Liver (tissue), 9 donors: Measurements from ENCODE around the gene GMDS. TPM values are rescaled to one million over a fixed set of nuclear protein-coding genes. Genes with fewer than 3 reads are reported as not detected.

Source experiments
- DNase-seq: peaks from one replicate; pipeline ENCODE4 v3.0.0-alpha.2; 2017; ENCODE audit warnings: low spot score
- H3K27ac ChIP-seq, 2 donors: one replicate each; pipeline ENCODE4 v1.7.0; 2013; ENCODE audit warnings: inconsistent platforms in 2 of 2, low read length in 2 of 2, control low read depth in 1 of 2, low read depth in 1 of 2, mild to moderate bottlenecking in 1 of 2
- H3K27me3 ChIP-seq, 4 donors: one replicate each; pipeline versions ENCODE4 v1.6.1 to v1.7.0; 2013; ENCODE audit warnings: low read length in 3 of 4, inconsistent platforms in 1 of 4, mild to moderate bottlenecking in 1 of 4, moderate library complexity in 1 of 4; ENCODE audit not compliant: control insufficient read depth in 4 of 4, insufficient read depth in 4 of 4
- H3K36me3 ChIP-seq, 4 donors: one replicate each; pipeline versions ENCODE4 v1.6.1 to v1.7.0; 2013; ENCODE audit warnings: low read length in 3 of 4, mild to moderate bottlenecking in 3 of 4, low read depth in 1 of 4, moderate library complexity in 1 of 4; ENCODE audit not compliant: control insufficient read depth in 4 of 4, insufficient read depth in 3 of 4
- H3K4me1 ChIP-seq, 4 donors: one replicate each; pipeline versions ENCODE4 v1.6.1 to v1.7.0; 2013; ENCODE audit warnings: low read length in 3 of 4, mild to moderate bottlenecking in 3 of 4, moderate library complexity in 1 of 4; ENCODE audit not compliant: control insufficient read depth in 4 of 4, insufficient read depth in 4 of 4
- H3K4me3 ChIP-seq, 3 donors: one replicate each; pipeline versions ENCODE4 v1.6.1 to v1.7.0; 2013; ENCODE audit warnings: low read length in 3 of 3, control low read depth in 1 of 3, low read depth in 1 of 3, mild to moderate bottlenecking in 1 of 3
- H3K9ac ChIP-seq, 2 donors: one replicate each; pipeline ENCODE4 v1.7.0; 2013; ENCODE audit warnings: low read length in 2 of 2, mild to moderate bottlenecking in 2 of 2, moderate library complexity in 2 of 2, control low read depth in 1 of 2, low read depth in 1 of 2
- H3K9me3 ChIP-seq, 4 donors: one replicate each; pipeline versions ENCODE4 v1.6.1 to v1.7.0; 2013; ENCODE audit warnings: low read length in 3 of 4; ENCODE audit not compliant: control insufficient read depth in 4 of 4
- ATF3 ChIP-seq: IDR thresholded peaks from 2 replicates; pipeline ENCODE4 v1.6.1; 2016; ENCODE audit warnings: antibody characterized with exemption
- EGR1 ChIP-seq, 2 donors: IDR thresholded peaks; 2 replicates each; pipeline ENCODE4 v1.6.1; 2016 to 2018; ENCODE audit warnings: antibody characterized with exemption in 2 of 2, low read depth in 2 of 2
- FOXA1 ChIP-seq: IDR thresholded peaks from 2 replicates; pipeline ENCODE4 v1.6.1; 2016; ENCODE audit warnings: antibody characterized with exemption
- FOXA2 ChIP-seq: IDR thresholded peaks from 2 replicates; pipeline ENCODE4 v1.6.1; 2016; ENCODE audit warnings: antibody characterized with exemption
- GABPA ChIP-seq, 2 donors: IDR thresholded peaks in 1 of 2; conservative IDR thresholded peaks in 1 of 2; 2 replicates each; pipeline ENCODE4 v1.6.1; 2016; ENCODE audit warnings: antibody characterized with exemption in 2 of 2, mild to moderate bottlenecking in 1 of 2, moderate library complexity in 1 of 2
- HNF4A ChIP-seq, 2 donors: conservative IDR thresholded peaks; 2 replicates each; pipeline ENCODE4 v1.6.1; 2016; ENCODE audit warnings: antibody characterized with exemption in 2 of 2, mild to moderate bottlenecking in 2 of 2
- HNF4G ChIP-seq: IDR thresholded peaks from 2 replicates; pipeline ENCODE4 v1.6.1; 2016; ENCODE audit warnings: antibody characterized with exemption
- JUND ChIP-seq, 2 donors: IDR thresholded peaks; 2 replicates each; pipeline ENCODE4 v1.6.1; 2016; ENCODE audit warnings: antibody characterized with exemption in 2 of 2
- NR2F2 ChIP-seq: IDR thresholded peaks from 2 replicates; pipeline ENCODE4 v1.6.1; 2016; ENCODE audit warnings: antibody characterized with exemption
- RAD21 ChIP-seq, 2 donors: IDR thresholded peaks; 2 replicates each; pipeline ENCODE4 v1.6.1; 2016; ENCODE audit warnings: antibody characterized with exemption in 2 of 2, mild to moderate bottlenecking in 2 of 2
- RXRA ChIP-seq, 2 donors: IDR thresholded peaks; 2 replicates each; pipeline ENCODE4 v1.6.1; 2017 to 2018; ENCODE audit warnings: antibody characterized with exemption in 2 of 2, mild to moderate bottlenecking in 1 of 2
- SP1 ChIP-seq: IDR thresholded peaks from 2 replicates; pipeline ENCODE4 v1.6.1; 2018; ENCODE audit warnings: antibody characterized with exemption, mild to moderate bottlenecking
- TAF1 ChIP-seq: conservative IDR thresholded peaks from 2 replicates; pipeline ENCODE4 v1.6.1; 2016; ENCODE audit warnings: antibody characterized with exemption, mild to moderate bottlenecking
- YY1 ChIP-seq: IDR thresholded peaks from 2 replicates; pipeline ENCODE4 v1.6.1; 2016; ENCODE audit warnings: antibody characterized with exemption, mild to moderate bottlenecking
- WGBS: extraction: QIAGEN DNeasy Blood & Tissue Kit; methylation state at CpG from one replicate; pipeline ENCODE4 v1.1.7; 2013; 5-methylcytosine and 5-hydroxymethylcytosine counted together
- polyA plus RNA-seq, 2 donors: library from polyadenylated mRNA; stranded (reverse) in 1 of 2; unstranded in 1 of 2; fragments of 200-250 nt in 1 of 2; fragments of >200 nt in 1 of 2; fragmentation: Nextera tagmentation in 1 of 2; extraction: Ambion mirVana in 1 of 2; gene quantifications; one replicate each; pipeline versions ENCODE4 v1.2.1 to v1.2.3, GENCODE V29; 2013 to 2015
- total RNA-seq, 2 donors: library from RNA; depleted of rRNA; stranded (reverse); fragments of >200 nt; gene quantifications; one replicate each; pipeline ENCODE4 v1.2.3, GENCODE V29; 2014
- TF ChIP-seq, protein P1 (sequence below): fragments of 150-350 bp; IDR thresholded peaks from 2 replicates; pipeline ENCODE4 v1.5.1; 2017; ENCODE audit warnings: improper control_type of control experiment, low read depth, low read length; ENCODE audit not compliant: missing input control
- TF ChIP-seq, protein P2 (sequence below): IDR thresholded peaks from 2 replicates; pipeline ENCODE4 v1.6.1; 2016; ENCODE audit warnings: antibody characterized with exemption
- TF ChIP-seq, protein P3 (sequence below): IDR thresholded peaks from 2 replicates; pipeline ENCODE4 v1.6.1; 2016; ENCODE audit warnings: antibody characterized with exemption, mild to moderate bottlenecking
- TF ChIP-seq, protein P4 (sequence below): IDR thresholded peaks from 2 replicates; pipeline ENCODE4 v1.6.1; 2016; ENCODE audit warnings: antibody characterized with exemption
- donor health status: healthy.
- donor health status: healthy.
- donor health status: healthy.
- donor health status: healthy.
- donor health status: healthy.

GMDS gene
- total and polyA plus RNA-seq, 4 donors = 3.5 to 15.6 (median 13.0) TPM

- H3K9me3 ChIP-seq = no peaks in the 10 kb centered on the region
- no peak for DNase-seq
- no peaks in the 10 kb centered on the region for H3K36me3 ChIP-seq
- no peak overlapping the region for H3K9ac ChIP-seq
- no peaks in the 10 kb centered on the region for H3K4me1 ChIP-seq
- 80% methylated on average over 5 of the region's 5 CpGs for WGBS
- H3K27ac ChIP-seq = no peak overlapping the region
- TF ChIP-seq, protein P1, sequence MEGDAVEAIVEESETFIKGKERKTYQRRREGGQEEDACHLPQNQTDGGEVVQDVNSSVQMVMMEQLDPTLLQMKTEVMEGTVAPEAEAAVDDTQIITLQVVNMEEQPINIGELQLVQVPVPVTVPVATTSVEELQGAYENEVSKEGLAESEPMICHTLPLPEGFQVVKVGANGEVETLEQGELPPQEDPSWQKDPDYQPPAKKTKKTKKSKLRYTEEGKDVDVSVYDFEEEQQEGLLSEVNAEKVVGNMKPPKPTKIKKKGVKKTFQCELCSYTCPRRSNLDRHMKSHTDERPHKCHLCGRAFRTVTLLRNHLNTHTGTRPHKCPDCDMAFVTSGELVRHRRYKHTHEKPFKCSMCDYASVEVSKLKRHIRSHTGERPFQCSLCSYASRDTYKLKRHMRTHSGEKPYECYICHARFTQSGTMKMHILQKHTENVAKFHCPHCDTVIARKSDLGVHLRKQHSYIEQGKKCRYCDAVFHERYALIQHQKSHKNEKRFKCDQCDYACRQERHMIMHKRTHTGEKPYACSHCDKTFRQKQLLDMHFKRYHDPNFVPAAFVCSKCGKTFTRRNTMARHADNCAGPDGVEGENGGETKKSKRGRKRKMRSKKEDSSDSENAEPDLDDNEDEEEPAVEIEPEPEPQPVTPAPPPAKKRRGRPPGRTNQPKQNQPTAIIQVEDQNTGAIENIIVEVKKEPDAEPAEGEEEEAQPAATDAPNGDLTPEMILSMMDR = no peak
- TF ChIP-seq JUND (IDR thresholded peaks at IDR 0.05) (no peak), SP1 (no peak), GABPA (IDR thresholded peaks at IDR 0.05 in 1 of 2, conservative IDR thresholded peaks at IDR 0.05 in 1 of 2) (no peak), FOXA1 (no peak), ATF3 (no peak), HNF4A (conservative IDR thresholded peaks at IDR 0.05) (no peak), FOXA2 (no peak), HNF4G (no peak), YY1 (no peak), TAF1 (no peak), RAD21 (IDR thresholded peaks at IDR 0.05) (no peak), EGR1 (IDR thresholded peaks at IDR 0.05; ENCODE audit: low read depth in 2 of 2) (no peak), RXRA (IDR thresholded peaks at IDR 0.05) (no peak), NR2F2 (no peak)
- TF ChIP-seq, protein P2, sequence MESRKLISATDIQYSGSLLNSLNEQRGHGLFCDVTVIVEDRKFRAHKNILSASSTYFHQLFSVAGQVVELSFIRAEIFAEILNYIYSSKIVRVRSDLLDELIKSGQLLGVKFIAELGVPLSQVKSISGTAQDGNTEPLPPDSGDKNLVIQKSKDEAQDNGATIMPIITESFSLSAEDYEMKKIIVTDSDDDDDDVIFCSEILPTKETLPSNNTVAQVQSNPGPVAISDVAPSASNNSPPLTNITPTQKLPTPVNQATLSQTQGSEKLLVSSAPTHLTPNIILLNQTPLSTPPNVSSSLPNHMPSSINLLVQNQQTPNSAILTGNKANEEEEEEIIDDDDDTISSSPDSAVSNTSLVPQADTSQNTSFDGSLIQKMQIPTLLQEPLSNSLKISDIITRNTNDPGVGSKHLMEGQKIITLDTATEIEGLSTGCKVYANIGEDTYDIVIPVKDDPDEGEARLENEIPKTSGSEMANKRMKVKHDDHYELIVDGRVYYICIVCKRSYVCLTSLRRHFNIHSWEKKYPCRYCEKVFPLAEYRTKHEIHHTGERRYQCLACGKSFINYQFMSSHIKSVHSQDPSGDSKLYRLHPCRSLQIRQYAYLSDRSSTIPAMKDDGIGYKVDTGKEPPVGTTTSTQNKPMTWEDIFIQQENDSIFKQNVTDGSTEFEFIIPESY = no peak
- TF ChIP-seq, protein P3, sequence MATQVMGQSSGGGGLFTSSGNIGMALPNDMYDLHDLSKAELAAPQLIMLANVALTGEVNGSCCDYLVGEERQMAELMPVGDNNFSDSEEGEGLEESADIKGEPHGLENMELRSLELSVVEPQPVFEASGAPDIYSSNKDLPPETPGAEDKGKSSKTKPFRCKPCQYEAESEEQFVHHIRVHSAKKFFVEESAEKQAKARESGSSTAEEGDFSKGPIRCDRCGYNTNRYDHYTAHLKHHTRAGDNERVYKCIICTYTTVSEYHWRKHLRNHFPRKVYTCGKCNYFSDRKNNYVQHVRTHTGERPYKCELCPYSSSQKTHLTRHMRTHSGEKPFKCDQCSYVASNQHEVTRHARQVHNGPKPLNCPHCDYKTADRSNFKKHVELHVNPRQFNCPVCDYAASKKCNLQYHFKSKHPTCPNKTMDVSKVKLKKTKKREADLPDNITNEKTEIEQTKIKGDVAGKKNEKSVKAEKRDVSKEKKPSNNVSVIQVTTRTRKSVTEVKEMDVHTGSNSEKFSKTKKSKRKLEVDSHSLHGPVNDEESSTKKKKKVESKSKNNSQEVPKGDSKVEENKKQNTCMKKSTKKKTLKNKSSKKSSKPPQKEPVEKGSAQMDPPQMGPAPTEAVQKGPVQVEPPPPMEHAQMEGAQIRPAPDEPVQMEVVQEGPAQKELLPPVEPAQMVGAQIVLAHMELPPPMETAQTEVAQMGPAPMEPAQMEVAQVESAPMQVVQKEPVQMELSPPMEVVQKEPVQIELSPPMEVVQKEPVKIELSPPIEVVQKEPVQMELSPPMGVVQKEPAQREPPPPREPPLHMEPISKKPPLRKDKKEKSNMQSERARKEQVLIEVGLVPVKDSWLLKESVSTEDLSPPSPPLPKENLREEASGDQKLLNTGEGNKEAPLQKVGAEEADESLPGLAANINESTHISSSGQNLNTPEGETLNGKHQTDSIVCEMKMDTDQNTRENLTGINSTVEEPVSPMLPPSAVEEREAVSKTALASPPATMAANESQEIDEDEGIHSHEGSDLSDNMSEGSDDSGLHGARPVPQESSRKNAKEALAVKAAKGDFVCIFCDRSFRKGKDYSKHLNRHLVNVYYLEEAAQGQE = no peak
- TF ChIP-seq, protein P4, sequence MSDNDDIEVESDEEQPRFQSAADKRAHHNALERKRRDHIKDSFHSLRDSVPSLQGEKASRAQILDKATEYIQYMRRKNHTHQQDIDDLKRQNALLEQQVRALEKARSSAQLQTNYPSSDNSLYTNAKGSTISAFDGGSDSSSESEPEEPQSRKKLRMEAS = no peak
- no peak overlapping the region for H3K4me3 ChIP-seq
- H3K27me3 ChIP-seq = no peaks in the 10 kb centered on the region
Measured at GRCh38 chr6:1849691-1850090, 395.7 kb downstream of the GMDS start.
